ENCODE data around the gene CCL8.

The CCL8 gene

DNA sequence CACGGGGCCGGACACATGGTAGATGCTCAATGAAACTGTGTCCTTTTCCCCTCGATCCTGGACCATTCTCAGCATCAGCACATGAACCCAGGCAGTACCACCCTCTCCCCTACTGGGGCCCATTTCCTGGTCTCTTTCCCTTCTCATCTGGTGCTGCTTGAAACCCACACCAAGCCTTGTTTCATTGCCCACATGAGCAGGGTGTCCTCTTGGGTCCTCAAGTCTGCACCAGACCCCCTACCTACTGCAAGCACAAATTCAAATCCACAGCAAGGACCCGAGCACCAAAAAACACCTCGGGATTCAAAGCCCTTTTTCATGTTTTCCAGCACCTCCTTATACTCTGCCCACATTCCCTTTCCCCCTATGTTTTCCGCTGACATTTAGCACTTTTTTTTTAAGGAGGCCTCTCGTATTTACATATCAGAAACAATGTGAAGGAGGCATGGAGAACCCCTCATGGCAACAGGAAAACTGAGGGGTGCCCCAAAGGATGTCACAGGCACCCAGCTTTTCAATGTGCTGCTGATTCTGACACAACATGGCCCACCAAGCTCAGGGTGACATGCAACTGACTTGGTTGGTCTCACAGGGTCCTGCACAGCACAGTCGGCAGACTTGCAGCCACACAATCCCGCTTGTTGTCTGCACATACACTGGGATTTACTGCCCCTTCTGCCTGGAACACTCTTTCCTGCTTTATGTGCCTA lies 48.4 kb downstream of the CCL8 start:
- no peak for DNase-seq (ENCODE audit: low read depth)

DNA sequence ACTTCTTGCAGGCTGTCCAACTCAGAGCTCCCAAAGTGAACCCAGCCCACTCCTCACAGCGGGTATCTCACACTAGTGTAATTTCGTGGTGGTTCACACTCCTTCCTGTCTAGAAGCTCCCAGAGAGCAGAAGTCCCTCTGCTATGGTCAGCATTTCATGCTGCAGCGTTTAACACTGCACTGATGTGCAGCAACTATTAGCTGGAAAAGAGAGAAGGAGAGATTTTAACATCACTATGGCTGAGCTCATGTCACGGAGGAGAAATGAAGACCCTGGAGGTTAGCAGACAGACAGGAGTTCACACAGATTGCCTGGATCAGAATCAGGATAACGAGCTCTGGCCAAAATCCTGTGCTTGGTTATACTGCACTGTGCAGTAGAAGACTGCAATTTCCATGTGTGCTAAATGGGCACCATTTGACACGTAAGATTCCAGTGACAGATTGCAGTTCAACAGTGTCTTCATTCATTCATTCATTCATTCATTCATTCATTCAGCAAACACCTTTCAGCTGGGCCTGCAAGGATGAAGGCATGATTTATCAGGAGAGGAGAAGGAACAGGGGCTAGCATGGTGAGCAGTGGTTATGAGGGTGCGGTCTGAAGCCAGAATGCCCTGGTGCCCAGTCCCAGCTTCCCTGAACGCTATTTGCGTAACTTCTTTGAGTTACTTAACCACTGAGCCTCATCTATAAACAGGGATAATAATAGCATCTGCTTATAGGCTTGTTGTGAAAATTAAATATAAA lies 49.1 kb downstream of the CCL8 start:
- DNase-seq (ENCODE audit: low read depth) = no peak

DNA sequence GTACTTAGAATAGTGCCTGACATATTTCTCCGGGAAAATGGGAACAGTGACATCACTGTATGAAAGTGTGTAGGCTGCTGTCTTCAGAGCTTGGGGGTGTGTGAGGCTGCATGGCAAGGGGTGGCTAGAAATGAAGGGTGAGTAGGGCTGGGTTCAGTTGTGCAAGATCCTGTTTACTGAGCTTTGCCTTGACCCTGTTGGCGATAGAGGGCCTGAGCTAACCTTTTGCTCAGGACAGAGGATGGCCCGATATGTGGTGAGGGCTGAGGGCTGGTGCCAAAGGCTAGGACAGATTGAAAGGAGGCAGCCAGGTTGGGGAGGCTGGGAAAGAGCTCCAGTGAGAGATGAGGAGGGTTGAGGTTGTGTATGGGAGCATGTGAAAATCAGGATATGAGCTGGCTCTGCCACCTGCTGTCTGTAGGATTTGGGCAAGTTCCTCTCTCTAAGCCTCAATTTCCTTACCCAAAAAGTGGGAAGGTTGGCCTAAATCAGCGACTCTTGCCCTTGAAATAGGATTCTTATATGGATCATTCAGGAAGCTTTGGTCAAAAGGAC lies 49.8 kb downstream of the CCL8 start:
- no peak for DNase-seq (ENCODE audit: low read depth)

DNA sequence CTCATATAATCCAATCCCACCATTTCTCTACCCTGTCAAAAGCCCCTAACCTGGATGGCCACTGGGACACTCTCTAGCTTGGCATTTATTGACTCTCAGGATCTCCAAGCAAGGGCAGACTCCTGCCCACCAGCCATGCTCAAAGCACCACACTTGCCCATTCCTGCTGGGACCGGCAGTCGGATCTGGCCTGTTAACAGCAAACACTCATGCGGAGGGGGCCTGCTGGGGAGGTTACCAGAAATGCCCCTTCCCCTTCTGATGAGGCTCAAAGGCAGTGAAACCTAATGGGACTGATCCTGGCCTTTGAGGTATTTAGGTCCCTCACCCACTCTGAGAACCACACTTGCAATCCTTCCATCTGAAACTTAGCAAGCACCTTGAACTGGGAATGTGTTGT lies 50.3 kb downstream of the CCL8 start:
- no peak for DNase-seq (ENCODE audit: low read depth)

DNA sequence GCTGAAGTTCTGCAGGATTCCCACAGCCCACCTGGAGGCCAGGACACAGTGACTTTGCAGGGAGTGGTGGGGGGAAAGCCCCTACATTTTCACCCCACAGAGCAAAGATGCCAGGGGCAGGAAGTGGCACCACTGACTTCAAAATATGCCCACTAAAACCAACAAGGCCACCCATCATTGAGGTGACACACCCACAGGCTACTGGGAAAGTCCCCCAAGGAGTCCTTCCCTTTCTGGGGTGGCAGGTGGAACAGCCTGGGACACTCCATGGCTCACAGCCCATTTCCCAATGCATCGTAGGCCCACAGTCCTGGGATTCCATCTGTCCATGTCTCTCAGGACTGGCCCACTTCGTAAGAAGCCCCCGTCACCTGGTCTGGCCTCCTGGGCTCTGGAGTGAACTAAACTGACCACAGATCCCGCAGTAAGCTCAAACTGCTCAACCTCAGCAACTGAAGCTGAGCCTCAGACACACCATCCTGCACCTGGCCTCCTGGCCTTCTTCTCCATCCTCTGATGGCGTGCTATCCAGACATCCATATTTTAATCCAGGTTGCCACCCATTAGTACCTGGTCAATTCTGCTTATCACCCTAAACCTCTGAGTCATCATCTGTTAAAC lies 51.3 kb downstream of the CCL8 start:
- DNase-seq (ENCODE audit: low read depth) = no peak

DNA sequence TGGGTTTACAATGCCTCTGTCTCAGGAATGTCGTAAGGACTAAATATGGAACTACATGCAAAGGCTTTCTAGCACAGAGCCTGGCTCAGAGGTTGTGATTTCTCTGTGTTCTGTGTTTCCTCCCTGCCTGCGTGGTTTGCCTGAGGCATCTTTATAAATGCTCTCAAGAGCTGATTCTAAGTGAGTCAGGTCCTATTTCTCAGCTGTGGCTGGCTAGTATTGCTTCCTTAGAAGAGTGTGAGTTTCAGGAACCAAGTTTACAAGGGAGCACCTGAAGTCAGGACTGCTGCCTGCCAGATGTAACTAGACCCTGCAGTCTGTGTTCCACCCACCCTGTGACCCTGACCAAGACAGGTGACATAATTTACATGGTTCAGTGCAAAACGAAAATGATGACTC lies 51.8 kb downstream of the CCL8 start:
- no peak for DNase-seq (ENCODE audit: low read depth)

Measured in T-helper 22 cell (primary cell).